Measurements from ENCODE around the gene ERGIC2.

GRCh38 chr12:29365091-29365490, 15.9 kb downstream of the ERGIC2 start:
- TF ChIP-seq, protein P1, sequence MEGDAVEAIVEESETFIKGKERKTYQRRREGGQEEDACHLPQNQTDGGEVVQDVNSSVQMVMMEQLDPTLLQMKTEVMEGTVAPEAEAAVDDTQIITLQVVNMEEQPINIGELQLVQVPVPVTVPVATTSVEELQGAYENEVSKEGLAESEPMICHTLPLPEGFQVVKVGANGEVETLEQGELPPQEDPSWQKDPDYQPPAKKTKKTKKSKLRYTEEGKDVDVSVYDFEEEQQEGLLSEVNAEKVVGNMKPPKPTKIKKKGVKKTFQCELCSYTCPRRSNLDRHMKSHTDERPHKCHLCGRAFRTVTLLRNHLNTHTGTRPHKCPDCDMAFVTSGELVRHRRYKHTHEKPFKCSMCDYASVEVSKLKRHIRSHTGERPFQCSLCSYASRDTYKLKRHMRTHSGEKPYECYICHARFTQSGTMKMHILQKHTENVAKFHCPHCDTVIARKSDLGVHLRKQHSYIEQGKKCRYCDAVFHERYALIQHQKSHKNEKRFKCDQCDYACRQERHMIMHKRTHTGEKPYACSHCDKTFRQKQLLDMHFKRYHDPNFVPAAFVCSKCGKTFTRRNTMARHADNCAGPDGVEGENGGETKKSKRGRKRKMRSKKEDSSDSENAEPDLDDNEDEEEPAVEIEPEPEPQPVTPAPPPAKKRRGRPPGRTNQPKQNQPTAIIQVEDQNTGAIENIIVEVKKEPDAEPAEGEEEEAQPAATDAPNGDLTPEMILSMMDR (IDR thresholded peaks at IDR 0.05) = no peak
- TF ChIP-seq POLR2A (IDR thresholded peaks at IDR 0.05) (no peak), EP300 (IDR thresholded peaks at IDR 0.05) (no peak)

Data from suprapubic skin (tissue), 3 donors.